ENCODE results near the gene C10orf120. TPM values are rescaled to one million over a fixed set of nuclear protein-coding genes. Genes with fewer than 3 reads are reported as not detected.

Gene C10orf120
- total RNA-seq, 2 experiments from 2014 or later, result not detected

- no peak overlapping the region for H3K4me3 Mint-ChIP-seq
- CTCF ChIA-PET, result no interaction called here
Observed at GRCh38 chr10:122656308-122656705, 43.3 kb downstream of the C10orf120 start.

GRCh38 chr10:122655524-122656307 lies 43.9 kb downstream of the C10orf120 start:
- CTCF ChIA-PET, result no interaction called here
- peaks cover 2% of the 10 kb centered on the region for H3K9me3 Mint-ChIP-seq
- no peak for DNase-seq
- H3K27me3 Mint-ChIP-seq (ENCODE audit: low read depth), result peaks cover 11% of the 10 kb centered on the region
- intact Hi-C loops (cut with micrococcal nuclease), result no loop called here
- no peaks in the 10 kb centered on the region for H3K36me3 Mint-ChIP-seq (ENCODE audit: low read depth)
- no peaks in the 10 kb centered on the region for H3K4me1 Mint-ChIP-seq (ENCODE audit: low read depth)
- no peak overlapping the region for H3K4me3 Mint-ChIP-seq
- no peak overlapping the region for H3K27ac Mint-ChIP-seq

More at GRCh38 chr10:122656308-122656705, 43.3 kb downstream of the C10orf120 start:
- H3K36me3 Mint-ChIP-seq (ENCODE audit: low read depth), result no peaks in the 10 kb centered on the region
- no peak for DNase-seq
- intact Hi-C loops (cut with micrococcal nuclease), result no loop called here
- H3K4me1 Mint-ChIP-seq (ENCODE audit: low read depth), result no peaks in the 10 kb centered on the region
- peaks cover 8% of the 10 kb centered on the region for H3K27me3 Mint-ChIP-seq (ENCODE audit: low read depth)
- peaks cover 2% of the 10 kb centered on the region for H3K9me3 Mint-ChIP-seq
- H3K27ac Mint-ChIP-seq, result no peak overlapping the region

GRCh38 chr10:122650331-122650730 lies 49.3 kb downstream of the C10orf120 start:
- no peak for DNase-seq
- intact Hi-C loops (cut with micrococcal nuclease), result no loop called here
- CTCF ChIA-PET, result interaction anchor here (0.6 to 2.2 kb wide), 3 partner anchors 10 to 671 kb away, joined by 3 to 9 read pairs (median 5); no protein-coding TSS in a partner anchor
- Mint-ChIP-seq H3K27ac (no peak overlapping the region), H3K9me3 (peaks cover 2% of the 10 kb centered on the region), H3K36me3 (ENCODE audit: low read depth) (no peaks in the 10 kb centered on the region), H3K4me1 (ENCODE audit: low read depth) (no peaks in the 10 kb centered on the region), H3K27me3 (ENCODE audit: low read depth) (peaks cover 19% of the 10 kb centered on the region), H3K4me3 (no peak overlapping the region)

GRCh38 chr10:122649903-122650302 lies 49.7 kb downstream of the C10orf120 start:
- peaks cover 2% of the 10 kb centered on the region for H3K9me3 Mint-ChIP-seq
- H3K4me1 Mint-ChIP-seq (ENCODE audit: low read depth), result no peaks in the 10 kb centered on the region
- H3K36me3 Mint-ChIP-seq (ENCODE audit: low read depth), result no peaks in the 10 kb centered on the region
- peaks cover 19% of the 10 kb centered on the region for H3K27me3 Mint-ChIP-seq (ENCODE audit: low read depth)
- H3K4me3 Mint-ChIP-seq, result no peak overlapping the region
- H3K27ac Mint-ChIP-seq, result no peak overlapping the region
- CTCF ChIA-PET, result interaction anchor here (0.7 to 2.2 kb wide), 6 partner anchors 10 to 513 kb away, joined by 3 to 9 read pairs (median 5); partner anchors contain the start of gene C10orf120
- intact Hi-C loops (cut with micrococcal nuclease), result loop anchor here (5.0 kb wide), 1 partner anchor 482 kb away; no protein-coding TSS in a partner anchor
- no peak for DNase-seq

GRCh38 chr10:122648599-122649428 lies 50.8 kb downstream of the C10orf120 start:
- DNase-seq, result peak; percentile 59
- Mint-ChIP-seq H3K27ac (no peak overlapping the region), H3K4me1 (ENCODE audit: low read depth) (no peaks in the 10 kb centered on the region), H3K36me3 (ENCODE audit: low read depth) (no peaks in the 10 kb centered on the region), H3K4me3 (no peak overlapping the region), H3K9me3 (peaks cover 2% of the 10 kb centered on the region), H3K27me3 (ENCODE audit: low read depth) (peaks cover 19% of the 10 kb centered on the region)
- intact Hi-C loops (cut with micrococcal nuclease), result loop anchor here (1.0 to 5.0 kb wide), 2 partner anchors 54 to 483 kb away; no protein-coding TSS in a partner anchor
- CTCF ChIA-PET, result interaction anchor here (0.6 to 2.2 kb wide), 10 partner anchors 9 to 919 kb away, joined by 3 to 9 read pairs (median 4); partner anchors contain the start of gene C10orf120

Other genes with a start within 250 kb of the C10orf120 start
- not detected for gene ARMS2, start 245.2 kb downstream of the C10orf120 start, total RNA-seq
- gene HTRA1, start 238.3 kb downstream of the C10orf120 start, total RNA-seq, result not detected
- not detected for gene DMBT1, start 139.1 kb downstream of the C10orf120 start, total RNA-seq
- under 1 TPM; 0.43 to 0.54 TPM for gene CUZD1, start 146.0 kb upstream of the C10orf120 start, total RNA-seq
- 1 to 10 TPM; 8.0 to 8.1 TPM for gene FAM24B, start 179.7 kb upstream of the C10orf120 start, total RNA-seq
- not detected for gene FAM24A, start 210.8 kb upstream of the C10orf120 start, total RNA-seq

Measured in activated naive CD4-positive, alpha-beta T cell treated with anti-CD3 and anti-CD28 coated beads for 36 hours (primary cell).